ENCODE data around the gene IGLON5.

DNA sequence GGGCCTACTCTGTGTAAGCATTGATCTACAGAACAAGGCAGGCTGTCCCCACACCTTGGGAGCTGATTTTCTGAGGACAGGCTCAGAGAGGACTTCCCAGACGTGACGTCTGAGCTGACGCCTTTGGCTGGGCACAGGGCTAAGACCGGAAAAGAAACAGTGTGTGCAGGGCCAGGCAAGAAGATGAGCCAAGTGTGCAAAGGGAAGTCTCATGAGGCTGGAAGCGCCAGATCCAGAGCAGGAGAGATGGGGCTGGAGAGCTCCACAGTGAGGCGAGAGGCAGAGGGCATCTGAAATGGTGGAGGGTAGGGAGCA lies 12.7 kb downstream of the IGLON5 start:
- TF ChIP-seq, protein P1, sequence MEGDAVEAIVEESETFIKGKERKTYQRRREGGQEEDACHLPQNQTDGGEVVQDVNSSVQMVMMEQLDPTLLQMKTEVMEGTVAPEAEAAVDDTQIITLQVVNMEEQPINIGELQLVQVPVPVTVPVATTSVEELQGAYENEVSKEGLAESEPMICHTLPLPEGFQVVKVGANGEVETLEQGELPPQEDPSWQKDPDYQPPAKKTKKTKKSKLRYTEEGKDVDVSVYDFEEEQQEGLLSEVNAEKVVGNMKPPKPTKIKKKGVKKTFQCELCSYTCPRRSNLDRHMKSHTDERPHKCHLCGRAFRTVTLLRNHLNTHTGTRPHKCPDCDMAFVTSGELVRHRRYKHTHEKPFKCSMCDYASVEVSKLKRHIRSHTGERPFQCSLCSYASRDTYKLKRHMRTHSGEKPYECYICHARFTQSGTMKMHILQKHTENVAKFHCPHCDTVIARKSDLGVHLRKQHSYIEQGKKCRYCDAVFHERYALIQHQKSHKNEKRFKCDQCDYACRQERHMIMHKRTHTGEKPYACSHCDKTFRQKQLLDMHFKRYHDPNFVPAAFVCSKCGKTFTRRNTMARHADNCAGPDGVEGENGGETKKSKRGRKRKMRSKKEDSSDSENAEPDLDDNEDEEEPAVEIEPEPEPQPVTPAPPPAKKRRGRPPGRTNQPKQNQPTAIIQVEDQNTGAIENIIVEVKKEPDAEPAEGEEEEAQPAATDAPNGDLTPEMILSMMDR (conservative IDR thresholded peaks at IDR 0.05; ENCODE audit: low read depth in 2 of 2): no peak
- TF ChIP-seq, protein P2, sequence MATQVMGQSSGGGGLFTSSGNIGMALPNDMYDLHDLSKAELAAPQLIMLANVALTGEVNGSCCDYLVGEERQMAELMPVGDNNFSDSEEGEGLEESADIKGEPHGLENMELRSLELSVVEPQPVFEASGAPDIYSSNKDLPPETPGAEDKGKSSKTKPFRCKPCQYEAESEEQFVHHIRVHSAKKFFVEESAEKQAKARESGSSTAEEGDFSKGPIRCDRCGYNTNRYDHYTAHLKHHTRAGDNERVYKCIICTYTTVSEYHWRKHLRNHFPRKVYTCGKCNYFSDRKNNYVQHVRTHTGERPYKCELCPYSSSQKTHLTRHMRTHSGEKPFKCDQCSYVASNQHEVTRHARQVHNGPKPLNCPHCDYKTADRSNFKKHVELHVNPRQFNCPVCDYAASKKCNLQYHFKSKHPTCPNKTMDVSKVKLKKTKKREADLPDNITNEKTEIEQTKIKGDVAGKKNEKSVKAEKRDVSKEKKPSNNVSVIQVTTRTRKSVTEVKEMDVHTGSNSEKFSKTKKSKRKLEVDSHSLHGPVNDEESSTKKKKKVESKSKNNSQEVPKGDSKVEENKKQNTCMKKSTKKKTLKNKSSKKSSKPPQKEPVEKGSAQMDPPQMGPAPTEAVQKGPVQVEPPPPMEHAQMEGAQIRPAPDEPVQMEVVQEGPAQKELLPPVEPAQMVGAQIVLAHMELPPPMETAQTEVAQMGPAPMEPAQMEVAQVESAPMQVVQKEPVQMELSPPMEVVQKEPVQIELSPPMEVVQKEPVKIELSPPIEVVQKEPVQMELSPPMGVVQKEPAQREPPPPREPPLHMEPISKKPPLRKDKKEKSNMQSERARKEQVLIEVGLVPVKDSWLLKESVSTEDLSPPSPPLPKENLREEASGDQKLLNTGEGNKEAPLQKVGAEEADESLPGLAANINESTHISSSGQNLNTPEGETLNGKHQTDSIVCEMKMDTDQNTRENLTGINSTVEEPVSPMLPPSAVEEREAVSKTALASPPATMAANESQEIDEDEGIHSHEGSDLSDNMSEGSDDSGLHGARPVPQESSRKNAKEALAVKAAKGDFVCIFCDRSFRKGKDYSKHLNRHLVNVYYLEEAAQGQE (IDR thresholded peaks at IDR 0.05; ENCODE audit: unreplicated experiment): no peak
- TF ChIP-seq EZH2 (IDR thresholded peaks at IDR 0.05; ENCODE audit: low read depth, unreplicated experiment) (no peak), CREB1 (CRISPR knock-in tag; IDR thresholded peaks at IDR 0.05; ENCODE audit: low read depth) (no peak), POLR2AphosphoS5 (IDR thresholded peaks at IDR 0.05; ENCODE audit: low read depth) (no peak), EZH2phosphoT487 (IDR thresholded peaks at IDR 0.05; ENCODE audit: unreplicated experiment) (no peak), STAT1 (IDR thresholded peaks at IDR 0.05; ENCODE audit: unreplicated experiment) (no peak), JUNB (IDR thresholded peaks at IDR 0.05; ENCODE audit: unreplicated experiment) (no peak), ZNF331 (CRISPR knock-in tag; IDR thresholded peaks at IDR 0.05; ENCODE audit: low read depth) (no peak), NANOG (IDR thresholded peaks at IDR 0.05; ENCODE audit: borderline replicate concordance) (no peak)
- TF ChIP-seq, protein P3, sequence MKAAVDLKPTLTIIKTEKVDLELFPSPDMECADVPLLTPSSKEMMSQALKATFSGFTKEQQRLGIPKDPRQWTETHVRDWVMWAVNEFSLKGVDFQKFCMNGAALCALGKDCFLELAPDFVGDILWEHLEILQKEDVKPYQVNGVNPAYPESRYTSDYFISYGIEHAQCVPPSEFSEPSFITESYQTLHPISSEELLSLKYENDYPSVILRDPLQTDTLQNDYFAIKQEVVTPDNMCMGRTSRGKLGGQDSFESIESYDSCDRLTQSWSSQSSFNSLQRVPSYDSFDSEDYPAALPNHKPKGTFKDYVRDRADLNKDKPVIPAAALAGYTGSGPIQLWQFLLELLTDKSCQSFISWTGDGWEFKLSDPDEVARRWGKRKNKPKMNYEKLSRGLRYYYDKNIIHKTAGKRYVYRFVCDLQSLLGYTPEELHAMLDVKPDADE (IDR thresholded peaks at IDR 0.05): no peak
- TF ChIP-seq, protein P4, sequence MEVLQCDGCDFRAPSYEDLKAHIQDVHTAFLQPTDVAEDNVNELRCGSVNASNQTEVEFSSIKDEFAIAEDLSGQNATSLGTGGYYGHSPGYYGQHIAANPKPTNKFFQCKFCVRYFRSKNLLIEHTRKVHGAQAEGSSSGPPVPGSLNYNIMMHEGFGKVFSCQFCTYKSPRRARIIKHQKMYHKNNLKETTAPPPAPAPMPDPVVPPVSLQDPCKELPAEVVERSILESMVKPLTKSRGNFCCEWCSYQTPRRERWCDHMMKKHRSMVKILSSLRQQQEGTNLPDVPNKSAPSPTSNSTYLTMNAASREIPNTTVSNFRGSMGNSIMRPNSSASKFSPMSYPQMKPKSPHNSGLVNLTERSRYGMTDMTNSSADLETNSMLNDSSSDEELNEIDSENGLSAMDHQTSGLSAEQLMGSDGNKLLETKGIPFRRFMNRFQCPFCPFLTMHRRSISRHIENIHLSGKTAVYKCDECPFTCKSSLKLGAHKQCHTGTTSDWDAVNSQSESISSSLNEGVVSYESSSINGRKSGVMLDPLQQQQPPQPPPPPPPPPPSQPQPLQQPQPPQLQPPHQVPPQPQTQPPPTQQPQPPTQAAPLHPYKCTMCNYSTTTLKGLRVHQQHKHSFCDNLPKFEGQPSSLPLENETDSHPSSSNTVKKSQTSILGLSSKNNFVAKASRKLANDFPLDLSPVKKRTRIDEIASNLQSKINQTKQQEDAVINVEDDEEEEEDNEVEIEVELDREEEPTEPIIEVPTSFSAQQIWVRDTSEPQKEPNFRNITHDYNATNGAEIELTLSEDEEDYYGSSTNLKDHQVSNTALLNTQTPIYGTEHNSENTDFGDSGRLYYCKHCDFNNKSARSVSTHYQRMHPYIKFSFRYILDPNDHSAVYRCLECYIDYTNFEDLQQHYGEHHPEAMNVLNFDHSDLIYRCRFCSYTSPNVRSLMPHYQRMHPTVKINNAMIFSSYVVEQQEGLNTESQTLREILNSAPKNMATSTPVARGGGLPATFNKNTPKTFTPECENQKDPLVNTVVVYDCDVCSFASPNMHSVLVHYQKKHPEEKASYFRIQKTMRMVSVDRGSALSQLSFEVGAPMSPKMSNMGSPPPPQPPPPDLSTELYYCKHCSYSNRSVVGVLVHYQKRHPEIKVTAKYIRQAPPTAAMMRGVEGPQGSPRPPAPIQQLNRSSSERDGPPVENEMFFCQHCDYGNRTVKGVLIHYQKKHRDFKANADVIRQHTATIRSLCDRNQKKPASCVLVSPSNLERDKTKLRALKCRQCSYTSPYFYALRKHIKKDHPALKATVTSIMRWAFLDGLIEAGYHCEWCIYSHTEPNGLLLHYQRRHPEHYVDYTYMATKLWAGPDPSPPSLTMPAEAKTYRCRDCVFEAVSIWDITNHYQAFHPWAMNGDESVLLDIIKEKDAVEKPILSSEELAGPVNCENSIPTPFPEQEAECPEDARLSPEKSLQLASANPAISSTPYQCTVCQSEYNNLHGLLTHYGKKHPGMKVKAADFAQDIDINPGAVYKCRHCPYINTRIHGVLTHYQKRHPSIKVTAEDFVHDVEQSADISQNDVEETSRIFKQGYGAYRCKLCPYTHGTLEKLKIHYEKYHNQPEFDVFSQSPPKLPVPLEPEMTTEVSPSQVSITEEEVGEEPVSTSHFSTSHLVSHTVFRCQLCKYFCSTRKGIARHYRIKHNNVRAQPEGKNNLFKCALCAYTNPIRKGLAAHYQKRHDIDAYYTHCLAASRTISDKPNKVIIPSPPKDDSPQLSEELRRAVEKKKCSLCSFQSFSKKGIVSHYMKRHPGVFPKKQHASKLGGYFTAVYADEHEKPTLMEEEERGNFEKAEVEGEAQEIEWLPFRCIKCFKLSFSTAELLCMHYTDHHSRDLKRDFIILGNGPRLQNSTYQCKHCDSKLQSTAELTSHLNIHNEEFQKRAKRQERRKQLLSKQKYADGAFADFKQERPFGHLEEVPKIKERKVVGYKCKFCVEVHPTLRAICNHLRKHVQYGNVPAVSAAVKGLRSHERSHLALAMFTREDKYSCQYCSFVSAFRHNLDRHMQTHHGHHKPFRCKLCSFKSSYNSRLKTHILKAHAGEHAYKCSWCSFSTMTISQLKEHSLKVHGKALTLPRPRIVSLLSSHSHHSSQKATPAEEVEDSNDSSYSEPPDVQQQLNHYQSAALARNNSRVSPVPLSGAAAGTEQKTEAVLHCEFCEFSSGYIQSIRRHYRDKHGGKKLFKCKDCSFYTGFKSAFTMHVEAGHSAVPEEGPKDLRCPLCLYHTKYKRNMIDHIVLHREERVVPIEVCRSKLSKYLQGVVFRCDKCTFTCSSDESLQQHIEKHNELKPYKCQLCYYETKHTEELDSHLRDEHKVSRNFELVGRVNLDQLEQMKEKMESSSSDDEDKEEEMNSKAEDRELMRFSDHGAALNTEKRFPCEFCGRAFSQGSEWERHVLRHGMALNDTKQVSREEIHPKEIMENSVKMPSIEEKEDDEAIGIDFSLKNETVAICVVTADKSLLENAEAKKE (CRISPR knock-in tag; IDR thresholded peaks at IDR 0.05): no peak

Data from GM23338 (cell line).